H1 (cell line): Measurements from ENCODE around the gene MAP7. TPM values are rescaled to one million over a fixed set of nuclear protein-coding genes. Genes with fewer than 3 reads are reported as not detected.

ENCODE experiments used
- CEBPB ChIP-seq: IDR thresholded peaks from 2 replicates; pipeline ENCODE4 v1.6.1; 2012; ENCODE audit warnings: low read depth, low read length
- GABPA ChIP-seq: IDR thresholded peaks from 2 replicates; pipeline ENCODE4 v1.6.1; 2011; ENCODE audit warnings: mild to moderate bottlenecking, low read length, moderate library complexity, borderline replicate concordance; ENCODE audit not compliant: insufficient read depth
- KDM4A ChIP-seq: IDR thresholded peaks from one replicate; pipeline ENCODE4 v1.7.1; 2012; ENCODE audit warnings: low read depth, mild to moderate bottlenecking, moderate library complexity, low read length, inconsistent platforms; ENCODE audit not compliant: severe bottlenecking
- KDM5A ChIP-seq: fragments of 200-600 bp; IDR thresholded peaks from 2 replicates; pipeline ENCODE4 v1.7.1; 2012; ENCODE audit warnings: mild to moderate bottlenecking, low read length, inconsistent platforms, mixed read lengths
- NRF1 ChIP-seq: IDR thresholded peaks from 2 replicates; pipeline ENCODE4 v1.6.1; 2011; ENCODE audit warnings: mild to moderate bottlenecking, low read depth, low read length, improper control_type of control experiment
- RFX5 ChIP-seq: IDR thresholded peaks from 2 replicates; pipeline ENCODE4 v1.6.1; 2011; ENCODE audit warnings: low read depth, low read length, improper control_type of control experiment, borderline replicate concordance
- SIRT6 ChIP-seq: IDR thresholded peaks from one replicate; pipeline ENCODE4 v1.7.1; 2012; ENCODE audit warnings: low read length, inconsistent platforms
- polyA plus RNA-seq, 7 experiments: library from polyadenylated mRNA; depleted of rRNA in 3 of 7; stranded (reverse) in 5 of 7; unstranded in 2 of 7; fragments of >200 nt in 5 of 7; fragments of 200-250 nt in 2 of 7; gene quantifications; 1 replicate in 5 of 7; 2 replicates in 1 of 7; 4 replicates in 1 of 7; pipeline versions ENCODE4 v1.2.1 to v1.2.3, GENCODE V29; 2011 to 2013; ENCODE audit warnings: missing spikeins in 2 of 7, mixed read lengths in 2 of 7
- total RNA-seq: library from RNA; stranded (reverse); fragmentation: NEBNext Ultra II Directional; extraction: Animal tissue kit (Norgen Biotek cat#: 25700); gene quantifications from 2 replicates; pipeline ENCODE4 v1.2.1, GENCODE V29; 2021
- TF ChIP-seq, protein P1 (sequence below): IDR thresholded peaks from 2 replicates; pipeline ENCODE4 v1.6.1; 2012; ENCODE audit warnings: inconsistent platforms

Gene MAP7
- total and polyA plus RNA-seq, 2 of the 8 experiments (the other 6 are each of a cell fraction or from before 2014, with no cell fraction given): 13.5 to 66.9 TPM

DNA sequence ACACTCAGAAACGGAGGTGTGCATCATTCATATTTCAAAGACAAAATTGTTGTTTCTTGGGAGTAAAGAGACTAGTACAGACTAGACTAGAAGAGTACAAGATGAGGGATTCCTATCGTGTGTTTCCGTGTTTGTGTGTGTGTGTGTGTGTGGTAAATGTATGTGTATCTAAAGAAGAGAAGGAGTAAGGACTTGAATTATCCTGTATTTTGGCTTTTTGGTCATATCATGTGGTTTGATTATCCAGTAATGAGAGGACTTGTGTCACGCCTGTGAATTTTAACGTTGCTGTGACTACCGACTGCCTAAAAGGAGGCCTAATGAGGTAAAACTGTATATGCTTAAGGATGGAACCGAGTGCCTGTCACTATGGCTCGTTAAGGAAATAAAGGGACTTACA lies 44.4 kb upstream of the MAP7 start (continued):
- TF ChIP-seq KDM4A: no peak
- no peak for TF ChIP-seq CEBPB
- TF ChIP-seq KDM5A: no peak
- TF ChIP-seq RFX5: no peak
- TF ChIP-seq SIRT6: no peak
- TF ChIP-seq, protein P1, sequence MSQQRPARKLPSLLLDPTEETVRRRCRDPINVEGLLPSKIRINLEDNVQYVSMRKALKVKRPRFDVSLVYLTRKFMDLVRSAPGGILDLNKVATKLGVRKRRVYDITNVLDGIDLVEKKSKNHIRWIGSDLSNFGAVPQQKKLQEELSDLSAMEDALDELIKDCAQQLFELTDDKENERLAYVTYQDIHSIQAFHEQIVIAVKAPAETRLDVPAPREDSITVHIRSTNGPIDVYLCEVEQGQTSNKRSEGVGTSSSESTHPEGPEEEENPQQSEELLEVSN: no peak
- no peak for TF ChIP-seq NRF1
- TF ChIP-seq GABPA: no peak
